COLO668 (cell line): ENCODE data around the gene ARID2.
A peak's percentile ranks its signal among the peaks of the same experiment; 100 is the strongest.

Source experiments
- DNase-seq: peaks from one replicate; lab custom pipeline; 2025; ENCODE audit not compliant: unreplicated experiment; lab: John Stamatoyannopoulos, UW

Gene ARID2, protein sequence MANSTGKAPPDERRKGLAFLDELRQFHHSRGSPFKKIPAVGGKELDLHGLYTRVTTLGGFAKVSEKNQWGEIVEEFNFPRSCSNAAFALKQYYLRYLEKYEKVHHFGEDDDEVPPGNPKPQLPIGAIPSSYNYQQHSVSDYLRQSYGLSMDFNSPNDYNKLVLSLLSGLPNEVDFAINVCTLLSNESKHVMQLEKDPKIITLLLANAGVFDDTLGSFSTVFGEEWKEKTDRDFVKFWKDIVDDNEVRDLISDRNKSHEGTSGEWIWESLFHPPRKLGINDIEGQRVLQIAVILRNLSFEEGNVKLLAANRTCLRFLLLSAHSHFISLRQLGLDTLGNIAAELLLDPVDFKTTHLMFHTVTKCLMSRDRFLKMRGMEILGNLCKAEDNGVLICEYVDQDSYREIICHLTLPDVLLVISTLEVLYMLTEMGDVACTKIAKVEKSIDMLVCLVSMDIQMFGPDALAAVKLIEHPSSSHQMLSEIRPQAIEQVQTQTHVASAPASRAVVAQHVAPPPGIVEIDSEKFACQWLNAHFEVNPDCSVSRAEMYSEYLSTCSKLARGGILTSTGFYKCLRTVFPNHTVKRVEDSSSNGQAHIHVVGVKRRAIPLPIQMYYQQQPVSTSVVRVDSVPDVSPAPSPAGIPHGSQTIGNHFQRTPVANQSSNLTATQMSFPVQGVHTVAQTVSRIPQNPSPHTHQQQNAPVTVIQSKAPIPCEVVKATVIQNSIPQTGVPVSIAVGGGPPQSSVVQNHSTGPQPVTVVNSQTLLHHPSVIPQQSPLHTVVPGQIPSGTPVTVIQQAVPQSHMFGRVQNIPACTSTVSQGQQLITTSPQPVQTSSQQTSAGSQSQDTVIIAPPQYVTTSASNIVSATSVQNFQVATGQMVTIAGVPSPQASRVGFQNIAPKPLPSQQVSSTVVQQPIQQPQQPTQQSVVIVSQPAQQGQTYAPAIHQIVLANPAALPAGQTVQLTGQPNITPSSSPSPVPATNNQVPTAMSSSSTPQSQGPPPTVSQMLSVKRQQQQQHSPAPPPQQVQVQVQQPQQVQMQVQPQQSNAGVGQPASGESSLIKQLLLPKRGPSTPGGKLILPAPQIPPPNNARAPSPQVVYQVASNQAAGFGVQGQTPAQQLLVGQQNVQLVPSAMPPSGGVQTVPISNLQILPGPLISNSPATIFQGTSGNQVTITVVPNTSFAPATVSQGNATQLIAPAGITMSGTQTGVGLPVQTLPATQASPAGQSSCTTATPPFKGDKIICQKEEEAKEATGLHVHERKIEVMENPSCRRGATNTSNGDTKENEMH (N-terminal part only)

DNA sequence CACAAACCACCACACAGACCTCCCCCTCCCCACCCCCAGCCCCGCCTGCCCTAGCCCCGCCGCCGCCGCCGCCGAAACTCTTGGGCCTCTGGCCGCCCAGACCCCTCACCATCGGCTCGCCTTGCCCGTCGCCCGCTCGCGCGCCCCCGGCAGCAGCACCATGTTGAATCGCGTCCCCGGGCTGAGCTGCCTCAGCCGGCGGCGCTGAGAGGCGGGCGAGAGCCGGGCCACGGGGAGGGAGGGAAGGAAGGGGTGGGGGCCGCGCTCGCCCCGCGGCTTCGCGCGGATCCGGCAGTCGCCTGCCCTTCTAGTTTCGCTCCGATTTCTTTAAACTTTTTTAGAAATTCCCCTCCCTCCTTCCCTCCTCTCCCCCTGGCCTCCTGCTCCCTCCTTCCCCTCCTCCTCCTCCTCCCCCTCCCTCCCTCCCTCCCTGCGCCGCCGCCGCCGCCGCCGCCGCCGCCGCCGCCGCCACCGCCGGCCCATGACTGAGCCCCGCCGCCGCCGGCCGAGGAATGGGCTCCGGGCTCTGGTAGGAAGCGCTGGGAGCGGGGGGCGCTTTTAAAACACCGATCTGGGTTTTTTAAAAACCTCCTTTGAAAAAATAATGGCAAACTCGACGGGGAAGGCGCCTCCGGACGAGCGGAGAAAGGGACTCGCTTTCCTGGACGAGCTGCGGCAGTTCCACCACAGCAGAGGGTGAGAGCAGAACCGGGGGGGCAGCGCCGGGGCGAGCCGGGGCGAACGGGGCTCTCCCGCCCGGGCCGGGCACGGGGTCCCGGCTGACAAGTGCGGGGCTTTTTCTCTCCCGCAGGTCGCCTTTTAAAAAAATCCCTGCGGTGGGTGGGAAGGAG lies at the start of gene ARID2:
Gene ARID2 (plus strand): TSS at position 474 of the 851 bp plus-strand sequence. CDS start 131 bp downstream, at position 605.
- DNase-seq: peak; percentile 74

DNA sequence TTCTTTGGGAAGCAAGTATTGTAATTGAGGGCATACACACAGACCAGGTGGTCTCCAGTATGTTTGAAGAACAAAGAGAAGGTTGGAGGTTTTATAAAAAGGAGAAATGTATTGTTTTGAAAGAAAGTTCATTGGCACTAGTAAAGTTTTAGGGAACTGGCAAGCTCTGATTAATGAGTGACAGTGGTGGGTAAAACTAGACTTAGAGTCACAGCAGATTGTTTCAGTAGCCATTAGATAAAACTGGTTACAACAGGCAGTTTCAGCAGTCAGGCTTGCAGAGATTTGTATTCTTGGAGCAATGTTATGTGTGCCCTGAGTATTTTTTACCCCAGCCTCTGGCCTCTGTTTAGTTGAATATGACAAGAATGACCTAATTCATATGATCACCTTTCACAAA lies 49.1 kb upstream of the ARID2 start:
- no peak for DNase-seq

DNA sequence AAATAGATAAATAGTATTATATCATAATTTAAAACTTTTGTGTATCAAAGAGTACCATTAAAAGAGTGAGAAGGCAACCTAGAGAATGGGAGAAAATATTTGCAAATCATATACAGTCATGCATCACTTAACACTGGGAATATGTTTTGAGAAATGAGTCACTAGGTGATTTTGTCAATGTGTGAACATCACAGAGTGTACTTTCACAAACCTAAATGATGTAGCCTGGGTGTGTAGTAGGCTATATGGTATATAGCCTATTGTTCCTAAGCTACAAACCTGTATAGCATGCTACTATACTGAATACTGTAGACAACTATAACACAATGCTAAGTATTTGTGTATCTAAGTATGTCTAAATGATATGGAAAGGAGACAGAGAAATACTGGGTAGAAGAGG lies 48.0 kb upstream of the ARID2 start:
- no peak for DNase-seq

DNA sequence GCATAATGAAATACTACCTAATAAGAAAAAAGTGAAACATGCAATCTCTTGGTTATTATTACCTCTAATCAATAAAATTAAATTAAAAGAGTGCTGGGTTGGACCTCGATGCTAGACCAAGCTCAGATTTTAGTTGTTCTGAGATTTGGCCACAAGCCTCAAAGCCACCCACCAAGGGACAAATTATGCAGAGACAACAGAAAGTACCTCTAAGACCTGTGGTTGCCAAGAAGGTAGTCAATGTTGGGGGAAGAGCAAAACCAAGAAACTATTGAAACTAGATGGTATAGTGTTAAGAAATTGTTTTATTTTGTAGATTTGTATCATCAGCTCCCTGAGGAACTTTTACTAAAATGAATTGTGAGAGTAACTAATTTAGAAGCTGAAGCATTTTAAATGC lies 43.8 kb upstream of the ARID2 start:
- DNase-seq: no peak

DNA sequence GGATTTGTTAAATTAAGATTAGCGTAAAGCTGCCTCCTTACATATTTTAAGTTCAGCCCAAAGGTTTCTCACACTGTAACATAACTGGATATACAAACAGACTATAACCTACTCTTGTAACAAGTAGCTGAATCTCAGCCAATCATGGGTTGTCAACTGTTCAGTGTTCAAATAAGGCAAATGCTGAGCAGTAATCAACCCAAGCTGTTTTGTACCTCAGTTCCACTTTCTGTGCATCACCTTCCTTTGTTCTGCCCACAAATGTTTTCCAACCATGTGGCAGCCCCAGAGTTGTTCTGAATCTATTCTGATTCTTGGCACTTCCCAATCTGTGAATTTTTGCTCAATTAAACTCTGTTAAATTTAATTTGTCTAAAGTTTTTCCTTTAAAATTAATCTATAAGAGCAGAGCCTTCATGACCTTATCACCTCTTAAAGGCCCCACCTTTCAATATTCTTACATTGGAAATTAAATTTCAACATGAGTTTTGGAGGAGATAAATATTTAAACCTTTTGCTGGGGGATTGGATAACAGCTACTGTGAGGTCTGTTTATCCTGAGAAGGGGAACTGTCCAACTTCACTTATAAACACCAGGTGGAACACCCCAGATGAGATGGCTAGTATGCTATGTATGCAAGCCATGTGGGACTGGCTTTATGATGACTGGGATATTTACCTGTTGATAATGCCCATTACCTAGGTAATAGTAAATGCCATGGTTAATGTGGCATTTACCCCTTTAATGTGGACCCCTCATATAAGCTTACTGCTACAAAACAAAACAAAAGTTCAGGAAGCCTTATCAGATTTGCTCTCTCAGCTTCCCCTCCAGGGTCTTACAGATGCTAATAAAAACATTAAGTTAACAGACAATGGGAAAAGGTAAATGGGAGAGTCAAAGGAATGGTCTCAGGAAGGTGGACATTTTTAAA lies 42.2 kb upstream of the ARID2 start:
- DNase-seq: no peak

DNA sequence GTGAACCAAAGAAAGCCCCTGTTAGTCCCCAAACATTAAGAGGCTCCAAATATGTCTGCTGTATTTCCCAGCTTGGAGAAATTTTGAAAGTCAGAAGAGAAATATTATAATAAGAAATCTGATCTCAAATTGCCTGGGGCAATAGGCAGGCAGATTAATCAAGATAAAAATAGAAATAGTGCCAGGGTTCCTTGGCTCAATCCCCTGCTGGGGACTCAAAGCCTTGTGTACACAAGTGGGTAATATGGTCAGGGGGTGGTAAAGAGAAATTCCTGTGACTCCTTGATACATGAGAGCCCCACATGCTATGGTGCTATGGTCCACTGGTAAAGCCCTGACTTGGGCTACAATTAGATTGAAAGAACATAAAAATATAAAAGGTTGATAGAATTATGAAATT lies 41.3 kb upstream of the ARID2 start:
- DNase-seq: no peak

DNA sequence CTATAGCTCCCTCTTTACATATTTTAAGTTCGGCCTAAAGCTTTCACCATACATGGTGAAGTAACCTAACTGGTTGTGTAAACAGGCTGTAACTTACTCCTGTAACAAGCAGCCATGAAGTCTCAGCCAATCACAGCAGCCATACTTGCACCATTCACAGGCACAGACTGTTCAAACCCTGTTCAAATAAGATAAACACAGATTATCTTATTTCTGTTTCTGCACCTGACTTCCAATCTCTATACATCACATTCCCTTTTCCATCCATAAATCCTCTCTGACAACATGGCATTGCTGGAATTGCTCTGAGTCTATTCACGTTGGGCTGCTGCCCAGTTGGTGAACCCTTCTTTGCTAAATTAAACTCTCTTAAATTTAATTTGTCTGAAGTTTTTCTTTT lies 34.5 kb upstream of the ARID2 start:
- DNase-seq: no peak

DNA sequence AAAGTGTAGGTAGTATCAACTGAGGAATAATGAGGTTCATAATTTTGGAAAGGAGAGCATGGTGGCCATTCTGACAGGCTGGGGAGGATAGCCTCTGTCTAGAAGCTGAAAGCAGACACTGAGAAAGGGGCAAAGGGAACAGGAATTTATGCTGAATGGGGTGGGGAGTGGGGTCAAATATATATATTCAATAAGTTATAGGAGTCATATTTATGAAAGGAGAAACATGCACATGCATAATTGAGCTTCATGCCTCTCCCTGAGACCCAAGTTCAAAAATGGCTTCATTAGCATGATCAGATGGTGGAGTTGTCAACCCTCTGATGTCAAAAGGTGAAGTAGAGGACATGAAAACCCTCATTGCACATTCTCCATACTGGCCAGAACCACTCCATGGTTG lies 33.9 kb upstream of the ARID2 start:
- DNase-seq: no peak

DNA sequence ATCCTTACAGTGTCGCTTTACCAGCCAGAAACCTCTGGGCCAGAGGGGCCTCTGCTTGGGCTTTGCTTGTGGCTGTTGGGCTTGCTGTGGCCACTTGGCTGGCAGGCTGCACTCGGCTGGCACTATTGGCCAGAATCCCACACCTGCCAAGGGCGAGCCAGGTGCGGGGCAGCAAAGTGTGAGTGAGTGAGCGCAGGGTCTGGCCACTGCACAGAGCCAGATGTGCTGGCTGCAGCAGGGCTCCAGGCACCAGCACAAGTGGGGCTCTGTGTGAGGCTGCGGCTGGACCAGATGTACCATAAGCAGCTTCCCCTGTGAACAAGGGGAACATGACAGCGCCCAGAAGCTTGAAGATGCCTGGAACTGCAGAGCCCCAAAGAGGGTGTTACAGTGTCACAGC lies 33.5 kb upstream of the ARID2 start:
- DNase-seq: no peak

DNA sequence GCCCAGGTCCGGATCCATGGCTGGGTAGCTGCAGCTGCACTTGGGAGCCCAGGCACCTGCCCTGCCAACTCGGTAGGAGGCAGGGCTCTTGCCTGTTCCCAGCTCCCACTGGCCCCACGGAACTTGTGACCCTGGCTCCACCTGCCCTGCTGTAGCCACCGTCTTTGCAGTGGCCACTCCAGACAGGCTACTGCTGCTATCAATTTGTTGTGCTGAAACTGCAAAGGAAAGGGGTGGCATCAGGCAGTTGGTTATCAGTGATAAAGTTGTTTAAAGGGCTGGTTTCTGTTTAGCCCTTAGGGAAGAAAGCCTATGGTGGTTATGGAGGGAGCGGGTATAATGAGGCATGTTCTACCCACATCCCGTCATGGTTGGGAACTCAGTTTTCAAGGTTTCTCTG lies 32.1 kb upstream of the ARID2 start:
- DNase-seq: no peak

DNA sequence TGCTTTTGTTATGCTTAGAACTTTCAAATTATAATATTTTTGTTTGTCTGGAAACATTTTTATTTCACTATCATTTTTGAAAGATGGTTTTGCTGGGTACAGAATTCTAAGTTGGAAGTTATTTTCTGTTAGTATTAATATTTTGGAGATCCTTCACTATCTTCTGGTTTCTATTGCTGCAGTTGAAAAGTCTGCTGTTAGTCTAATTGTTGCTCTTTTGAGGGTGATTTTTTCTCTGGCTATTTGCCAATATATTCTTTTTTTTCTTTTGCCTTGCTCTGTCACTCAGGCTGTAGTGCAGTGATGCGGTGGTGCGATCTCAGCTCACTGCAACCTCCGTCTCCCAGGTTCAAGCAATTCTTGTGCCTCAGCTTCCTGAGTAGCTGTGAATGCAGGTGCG lies 28.2 kb upstream of the ARID2 start:
- no peak for DNase-seq

DNA sequence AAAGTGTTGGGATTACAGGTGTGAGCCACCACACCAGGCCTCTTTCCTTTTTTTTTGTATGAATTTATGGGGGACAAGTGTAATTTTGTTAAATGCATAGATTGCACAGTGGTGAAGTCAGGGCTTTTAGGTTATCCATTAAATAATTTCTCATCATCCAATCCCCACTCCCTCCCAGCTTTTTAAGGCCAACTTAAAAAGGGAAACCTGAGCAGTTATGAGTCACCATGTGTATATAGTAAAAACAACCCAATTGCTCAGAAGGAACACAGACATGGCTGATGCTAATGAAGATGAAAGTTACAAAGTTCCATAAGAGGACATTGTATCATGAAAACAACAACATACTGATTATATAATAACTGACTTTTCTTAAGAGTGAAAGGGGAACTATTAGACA lies 25.6 kb upstream of the ARID2 start:
- DNase-seq: no peak

DNA sequence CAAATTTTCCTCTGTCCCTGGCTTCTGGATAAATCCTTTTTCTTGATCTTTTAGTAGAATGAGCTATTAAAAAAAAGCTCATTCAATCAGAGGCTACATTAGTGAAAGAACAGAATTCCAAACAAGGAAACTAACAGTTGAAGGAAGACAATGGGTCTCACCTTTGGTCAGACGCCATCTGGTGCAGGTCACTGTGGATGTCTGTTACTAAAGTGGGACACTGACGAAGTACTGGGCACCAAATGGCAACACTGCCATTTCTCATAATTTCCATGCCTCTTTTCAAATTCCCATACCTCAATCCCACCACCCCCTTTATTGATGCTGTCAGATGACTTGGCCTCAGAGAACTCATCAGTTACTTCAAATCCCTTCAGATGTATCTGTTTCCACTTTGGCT lies 24.5 kb upstream of the ARID2 start:
- no peak for DNase-seq

DNA sequence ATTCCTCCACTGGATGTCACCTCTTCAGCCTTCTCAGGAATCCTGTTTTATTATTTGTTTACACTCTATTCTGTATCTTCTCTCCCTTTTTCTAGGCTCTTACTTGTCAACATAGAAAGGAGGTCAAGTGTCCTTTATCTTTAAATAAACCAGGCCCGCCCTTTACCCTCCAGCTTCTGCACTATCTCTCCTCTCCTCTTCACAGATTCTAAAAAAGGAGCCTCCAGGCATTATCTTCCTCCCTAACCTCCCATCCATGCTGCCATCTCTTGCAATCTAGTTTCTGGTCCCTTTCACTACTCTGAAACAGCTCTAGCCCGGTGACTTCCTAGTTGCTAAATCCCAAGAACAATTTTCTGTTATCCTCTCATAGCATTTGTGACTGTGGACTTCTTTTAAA lies 24.1 kb upstream of the ARID2 start:
- DNase-seq: no peak

DNA sequence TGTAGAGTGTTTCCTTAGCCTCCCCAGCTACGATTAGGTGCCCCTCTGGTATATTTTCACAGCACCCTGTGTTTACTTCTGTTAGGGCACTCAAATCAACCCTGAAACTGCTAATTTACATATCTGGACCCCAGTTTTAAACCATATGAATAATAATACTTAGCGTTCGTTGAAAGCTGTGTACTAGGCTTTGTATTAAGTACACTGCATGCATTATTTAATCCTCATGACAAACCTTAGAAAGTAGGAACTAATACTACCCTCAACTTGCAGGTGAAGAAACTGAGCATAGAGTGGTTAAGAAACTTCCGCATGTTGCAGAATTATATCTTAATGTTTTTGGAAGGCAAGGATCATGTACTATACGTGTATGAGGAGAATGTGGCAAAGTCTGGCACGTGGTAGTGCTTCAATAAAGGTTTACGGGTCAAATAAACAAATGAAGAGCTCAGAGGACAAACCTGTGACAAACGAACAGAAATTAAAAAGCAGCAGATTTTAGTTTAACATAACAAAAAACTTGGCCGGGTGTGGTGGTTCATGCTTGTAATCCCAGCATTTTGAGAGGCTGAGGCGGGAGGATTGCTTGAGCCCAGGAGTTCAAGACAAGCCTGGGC lies 22.2 kb upstream of the ARID2 start:
- DNase-seq: no peak

DNA sequence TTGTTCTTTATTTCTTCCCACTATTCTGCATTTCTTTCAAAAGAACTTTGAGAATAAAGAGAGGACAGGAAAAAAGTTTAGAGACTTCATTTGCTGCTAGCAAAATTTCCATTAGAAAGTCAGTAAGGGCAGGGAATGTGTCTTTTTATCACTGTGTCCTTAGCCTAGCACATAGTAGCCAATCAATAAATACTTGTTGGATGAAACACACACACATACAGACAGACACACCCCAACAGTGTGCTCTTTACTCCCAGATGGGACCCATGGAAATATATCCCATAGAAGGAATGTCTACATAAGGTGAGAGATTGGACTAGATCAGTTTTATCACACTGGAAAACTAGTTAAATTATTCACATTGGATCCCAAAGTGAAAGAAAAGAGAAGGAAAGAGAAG lies 21.1 kb upstream of the ARID2 start:
- no peak for DNase-seq

DNA sequence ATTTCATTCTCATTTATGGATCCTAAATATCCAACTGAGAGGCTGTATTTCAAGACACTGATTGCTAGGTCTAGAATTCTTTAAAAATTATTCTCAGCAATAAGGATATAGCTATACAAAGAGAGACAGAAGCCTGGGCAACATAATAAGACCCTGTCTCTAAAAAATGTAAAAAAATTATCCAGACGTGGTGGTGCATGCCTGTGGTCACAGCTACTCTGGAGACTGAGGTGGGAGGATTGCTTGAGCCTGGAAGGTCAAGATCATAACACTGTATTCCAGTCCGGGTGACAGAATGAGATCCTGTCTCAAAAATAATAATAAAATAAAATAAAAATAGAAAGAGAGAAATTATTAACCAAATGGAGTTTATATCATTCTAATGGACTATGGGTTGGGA lies 20.6 kb upstream of the ARID2 start:
- DNase-seq: no peak

DNA sequence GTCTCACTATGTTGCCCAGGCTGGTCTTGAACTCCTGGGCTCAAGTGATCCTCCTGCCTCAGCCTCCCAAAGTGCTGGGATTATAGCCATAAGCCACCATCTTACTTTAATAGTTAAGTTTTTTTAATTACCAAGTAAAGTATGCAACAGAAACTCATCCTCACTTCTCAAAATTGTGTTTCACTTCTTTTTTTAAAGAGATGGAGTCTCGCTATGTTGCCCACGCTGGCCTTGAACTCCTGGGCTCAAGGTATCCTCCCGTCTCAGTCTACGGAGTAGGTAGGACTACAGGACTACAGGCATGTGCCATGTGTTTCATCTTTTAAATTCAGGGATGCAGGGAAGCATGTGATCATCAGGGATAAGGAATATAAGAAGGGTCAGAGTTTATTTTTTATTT lies 17.2 kb upstream of the ARID2 start:
- DNase-seq: no peak

DNA sequence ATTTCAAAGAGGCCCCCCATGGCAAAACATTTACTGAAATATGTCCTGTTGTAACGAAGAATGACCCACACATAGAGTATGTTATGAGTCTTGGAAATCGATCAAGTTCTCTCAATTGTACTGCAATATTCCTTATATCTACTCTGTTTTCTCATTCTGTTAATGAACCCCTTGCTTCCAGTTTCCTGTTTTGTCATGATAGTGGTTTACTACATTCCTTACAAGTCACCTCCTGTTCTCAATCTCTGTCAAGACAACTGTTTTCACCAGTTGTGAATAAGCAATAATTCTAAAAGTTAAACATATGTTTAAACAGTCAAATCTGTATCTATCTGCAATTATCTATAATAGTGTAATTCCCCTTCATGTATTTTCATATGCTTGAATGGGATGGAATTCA lies 16.4 kb upstream of the ARID2 start:
- DNase-seq: no peak
